GM18526 (cell line): ENCODE measurements around the gene KCTD15.

Experiments used
- POLR2A ChIP-seq: IDR thresholded peaks from 3 replicates; pipeline ENCODE4 v1.6.1; 2011; ENCODE audit not compliant: insufficient read length; ENCODE audit errors: extremely low read depth

Gene KCTD15

GRCh38 chr19:33802001-33802400 is 5.3 kb downstream of the KCTD15 start:
- no peak for TF ChIP-seq POLR2A

- no peak for TF ChIP-seq POLR2A
Observed at GRCh38 chr19:33802801-33803200, 6.1 kb downstream of the KCTD15 start.

GRCh38 chr19:33803383-33803782 is 6.7 kb downstream of the KCTD15 start:
- no peak for TF ChIP-seq POLR2A

GRCh38 chr19:33804021-33804799 is 7.5 kb downstream of the KCTD15 start:
- no peak for TF ChIP-seq POLR2A

GRCh38 chr19:33805313-33805712 is 8.6 kb downstream of the KCTD15 start:
- TF ChIP-seq POLR2A, result no peak

- TF ChIP-seq POLR2A, result no peak
Observed at GRCh38 chr19:33805840-33806433, 9.3 kb downstream of the KCTD15 start.

GRCh38 chr19:33806434-33806881 is 9.8 kb downstream of the KCTD15 start:
- TF ChIP-seq POLR2A, result no peak

GRCh38 chr19:33808399-33808798 is 11.7 kb downstream of the KCTD15 start:
- no peak for TF ChIP-seq POLR2A

GRCh38 chr19:33809960-33810359 is 13.3 kb downstream of the KCTD15 start:
- no peak for TF ChIP-seq POLR2A

GRCh38 chr19:33810821-33811220 is 14.2 kb downstream of the KCTD15 start:
- no peak for TF ChIP-seq POLR2A

- TF ChIP-seq POLR2A, result no peak
Observed at GRCh38 chr19:33811246-33811645, 14.6 kb downstream of the KCTD15 start.

GRCh38 chr19:33811736-33812387 is 15.2 kb downstream of the KCTD15 start:
- no peak for TF ChIP-seq POLR2A

- no peak for TF ChIP-seq POLR2A
Observed at GRCh38 chr19:33812388-33813330, 16.0 kb downstream of the KCTD15 start.

GRCh38 chr19:33813391-33814101 is 16.9 kb downstream of the KCTD15 start:
- no peak for TF ChIP-seq POLR2A
